Measurements from ENCODE around the gene SNRK.

The SNRK gene

GRCh38 chr3:43348350-43348749 is 62.0 kb downstream of the SNRK start:
- ChIA-PET CTCF (no interaction called here), POLR2A (no interaction called here)
- H3K4me3 ChIP-seq (ENCODE audit: low read depth, low read length), result no peak overlapping the region
- no peaks in the 10 kb centered on the region for H3K9me3 ChIP-seq (ENCODE audit: control insufficient read depth, insufficient read depth, low read depth, low read length)
- H3K4me1 ChIP-seq (ENCODE audit: control insufficient read depth, insufficient read depth, low read length), result no peaks in the 10 kb centered on the region
- TF ChIP-seq PRDM1 (tag by site-specific recombination; IDR thresholded peaks at IDR 0.05) (no peak), ZNF768 (tag by site-specific recombination; IDR thresholded peaks at IDR 0.05) (no peak), ZNF132 (tag by site-specific recombination; IDR thresholded peaks at IDR 0.05; ENCODE audit: borderline replicate concordance) (no peak), ZNF76 (tag by site-specific recombination; IDR thresholded peaks at IDR 0.05; ENCODE audit: borderline replicate concordance, low read depth) (no peak), TCF7L2 (IDR thresholded peaks at IDR 0.05; ENCODE audit: borderline replicate concordance, low read depth, low read length) (no peak), ZNF133 (tag by site-specific recombination; IDR thresholded peaks at IDR 0.05) (no peak), ZNF404 (tag by site-specific recombination; IDR thresholded peaks at IDR 0.05) (no peak), IKZF3 (tag by site-specific recombination; IDR thresholded peaks at IDR 0.05) (no peak), ZNF335 (tag by site-specific recombination; conservative IDR thresholded peaks at IDR 0.05) (no peak), ZNF558 (tag by site-specific recombination; IDR thresholded peaks at IDR 0.05) (no peak), GLI4 (tag by site-specific recombination; IDR thresholded peaks at IDR 0.05) (no peak), ZNF785 (tag by site-specific recombination; IDR thresholded peaks at IDR 0.05) (no peak), GLIS2 (tag by site-specific recombination; IDR thresholded peaks at IDR 0.05) (no peak)
- TF ChIP-seq, protein P1, sequence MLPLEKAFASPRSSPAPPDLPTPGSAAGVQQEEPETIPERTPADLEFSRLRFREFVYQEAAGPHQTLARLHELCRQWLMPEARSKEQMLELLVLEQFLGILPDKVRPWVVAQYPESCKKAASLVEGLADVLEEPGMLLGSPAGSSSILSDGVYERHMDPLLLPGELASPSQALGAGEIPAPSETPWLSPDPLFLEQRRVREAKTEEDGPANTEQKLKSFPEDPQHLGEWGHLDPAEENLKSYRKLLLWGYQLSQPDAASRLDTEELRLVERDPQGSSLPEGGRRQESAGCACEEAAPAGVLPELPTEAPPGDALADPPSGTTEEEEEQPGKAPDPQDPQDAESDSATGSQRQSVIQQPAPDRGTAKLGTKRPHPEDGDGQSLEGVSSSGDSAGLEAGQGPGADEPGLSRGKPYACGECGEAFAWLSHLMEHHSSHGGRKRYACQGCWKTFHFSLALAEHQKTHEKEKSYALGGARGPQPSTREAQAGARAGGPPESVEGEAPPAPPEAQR (tag by site-specific recombination; IDR thresholded peaks at IDR 0.05), result no peak
- TF ChIP-seq, protein P2, sequence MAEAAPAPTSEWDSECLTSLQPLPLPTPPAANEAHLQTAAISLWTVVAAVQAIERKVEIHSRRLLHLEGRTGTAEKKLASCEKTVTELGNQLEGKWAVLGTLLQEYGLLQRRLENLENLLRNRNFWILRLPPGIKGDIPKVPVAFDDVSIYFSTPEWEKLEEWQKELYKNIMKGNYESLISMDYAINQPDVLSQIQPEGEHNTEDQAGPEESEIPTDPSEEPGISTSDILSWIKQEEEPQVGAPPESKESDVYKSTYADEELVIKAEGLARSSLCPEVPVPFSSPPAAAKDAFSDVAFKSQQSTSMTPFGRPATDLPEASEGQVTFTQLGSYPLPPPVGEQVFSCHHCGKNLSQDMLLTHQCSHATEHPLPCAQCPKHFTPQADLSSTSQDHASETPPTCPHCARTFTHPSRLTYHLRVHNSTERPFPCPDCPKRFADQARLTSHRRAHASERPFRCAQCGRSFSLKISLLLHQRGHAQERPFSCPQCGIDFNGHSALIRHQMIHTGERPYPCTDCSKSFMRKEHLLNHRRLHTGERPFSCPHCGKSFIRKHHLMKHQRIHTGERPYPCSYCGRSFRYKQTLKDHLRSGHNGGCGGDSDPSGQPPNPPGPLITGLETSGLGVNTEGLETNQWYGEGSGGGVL (tag by site-specific recombination; IDR thresholded peaks at IDR 0.05), result no peak
- peaks cover 0 to 60% of the 10 kb centered on the region in 2 experiments; a peak in 1 of 3 replicates for H3K36me3 ChIP-seq (ENCODE audit: control insufficient read depth in 2 of 2, insufficient read depth in 1 of 2, low read length in 2 of 2)
- H3K27ac ChIP-seq (ENCODE audit: extremely low read depth, low read depth, low read length), result no peak overlapping the region

- no peak for TF ChIP-seq ZNF704 (tag by site-specific recombination; IDR thresholded peaks at IDR 0.05)
- TF ChIP-seq SCRT2 (tag by site-specific recombination; IDR thresholded peaks at IDR 0.05), result no peak
- TF ChIP-seq ZNF292 (tag by site-specific recombination; IDR thresholded peaks at IDR 0.05; ENCODE audit: borderline replicate concordance, low read depth), result no peak
- TF ChIP-seq ZNF48 (tag by site-specific recombination; IDR thresholded peaks at IDR 0.05), result no peak
- TF ChIP-seq ZNF37A (tag by site-specific recombination; IDR thresholded peaks at IDR 0.05), result no peak
- no peak overlapping the region for H3K27ac ChIP-seq (ENCODE audit: extremely low read depth, low read depth, low read length)
- ChIA-PET CTCF (interaction anchor here (0.6 kb wide), 1 partner anchor 229 kb away, joined by 3 read pairs; no protein-coding TSS in a partner anchor), POLR2A (no interaction called here)
- H3K9me3 ChIP-seq (ENCODE audit: control insufficient read depth, insufficient read depth, low read depth, low read length), result no peaks in the 10 kb centered on the region
- H3K36me3 ChIP-seq (ENCODE audit: control insufficient read depth in 2 of 2, insufficient read depth in 1 of 2, low read length in 2 of 2), result peaks cover 0 to 53% of the 10 kb centered on the region in 2 experiments; a peak in 1 of 3 replicates
- no peak overlapping the region for H3K4me3 ChIP-seq (ENCODE audit: low read depth, low read length)
- H3K4me1 ChIP-seq (ENCODE audit: control insufficient read depth, insufficient read depth, low read length), result no peaks in the 10 kb centered on the region
Measured at GRCh38 chr3:43348852-43349574, 62.7 kb downstream of the SNRK start.

Measured in HEK293 (cell line).